ENCODE results near the gene TMOD1. TPM values are rescaled to one million over a fixed set of nuclear protein-coding genes. Genes with fewer than 3 reads are reported as not detected.

Gene TMOD1
- total RNA-seq, 1 experiment from 2014 or later, result 0.55 TPM

- Histone ChIP-seq H3K4me3 (no peak overlapping the region), H3K4me1 (no peaks in the 10 kb centered on the region; the same call in 1 of the 2 replicates), H3K36me3 (no peaks in the 10 kb centered on the region), H3K27me3 (no peaks in the 10 kb centered on the region; the same call in none of the 2 replicates), H3K27ac (no peak overlapping the region), H3K9me3 (replicated peaks) (no peaks in the 10 kb centered on the region)
- no peak for DNase-seq
These were observed 55.5 kb downstream of the TMOD1 start for GRCh38 chr9:97556721-97557605.

DNA sequence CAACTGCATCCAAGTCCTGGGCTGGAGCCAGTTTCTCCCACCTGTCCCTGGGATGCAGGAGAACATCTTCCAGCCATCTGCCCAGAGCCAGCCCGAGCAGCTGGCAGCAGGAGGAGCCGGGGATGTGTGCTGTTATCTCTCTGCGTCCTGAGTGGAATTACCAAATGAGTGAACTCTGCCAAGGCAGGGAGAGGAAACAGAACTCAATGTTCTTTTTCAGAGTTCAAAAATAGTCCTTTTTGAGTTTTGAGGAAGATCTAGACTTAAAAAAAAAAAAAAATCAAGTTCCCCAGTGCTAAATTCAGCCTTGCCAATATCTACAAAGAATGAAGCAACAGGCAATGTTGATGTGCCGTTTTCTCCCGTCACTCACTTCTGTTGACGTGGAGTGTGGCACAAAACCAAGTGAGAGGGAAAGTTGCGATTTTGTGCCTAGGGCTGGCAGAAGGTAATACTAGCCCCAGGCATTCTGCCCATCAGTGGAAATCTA, 56.2 kb downstream of the TMOD1 start:
- no peaks in the 10 kb centered on the region for H3K36me3 ChIP-seq

DNA sequence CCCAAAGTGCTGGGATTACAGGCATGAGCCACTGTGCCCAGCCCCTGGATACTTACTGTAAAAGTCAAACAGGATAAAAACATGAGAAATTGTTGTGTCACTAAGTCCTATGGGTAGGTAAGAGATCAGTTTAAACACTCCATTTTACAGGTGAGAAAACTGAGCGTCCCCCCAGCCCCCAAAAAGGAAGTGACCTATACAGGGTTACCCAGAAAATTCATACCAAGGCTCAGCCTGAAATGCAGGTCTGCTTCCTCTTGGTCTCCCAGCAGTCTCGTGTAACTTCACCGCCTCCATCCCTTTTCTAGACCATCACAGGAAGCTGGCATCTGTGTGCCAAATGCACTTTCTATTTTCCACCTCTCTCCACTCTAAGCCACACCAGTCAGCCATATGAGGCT, 57.2 kb downstream of the TMOD1 start:
- Histone ChIP-seq H3K4me1 (no peaks in the 10 kb centered on the region; the same call in 1 of the 2 replicates), H3K27ac (no peak overlapping the region), H3K27me3 (no peaks in the 10 kb centered on the region; the same call in none of the 2 replicates), H3K9me3 (replicated peaks) (no peaks in the 10 kb centered on the region), H3K4me3 (no peak overlapping the region), H3K36me3 (no peaks in the 10 kb centered on the region)
- DNase-seq, result no peak

More for the DNA sequence above, 56.2 kb downstream of the TMOD1 start:
- H3K4me3 ChIP-seq, result no peak overlapping the region
- DNase-seq, result no peak
- no peaks in the 10 kb centered on the region; the same call in none of the 2 replicates for H3K27me3 ChIP-seq
- no peaks in the 10 kb centered on the region for H3K9me3 ChIP-seq (replicated peaks)
- H3K4me1 ChIP-seq, result no peaks in the 10 kb centered on the region; the same call in 1 of the 2 replicates
- no peak overlapping the region for H3K27ac ChIP-seq

GRCh38 chr9:97559111-97559514, 57.6 kb downstream of the TMOD1 start:
- Histone ChIP-seq H3K36me3 (no peaks in the 10 kb centered on the region), H3K4me1 (no peaks in the 10 kb centered on the region; the same call in 1 of the 2 replicates), H3K27ac (no peak overlapping the region), H3K4me3 (no peak overlapping the region), H3K27me3 (no peaks in the 10 kb centered on the region; the same call in none of the 2 replicates), H3K9me3 (replicated peaks) (no peaks in the 10 kb centered on the region)
- no peak for DNase-seq

DNA sequence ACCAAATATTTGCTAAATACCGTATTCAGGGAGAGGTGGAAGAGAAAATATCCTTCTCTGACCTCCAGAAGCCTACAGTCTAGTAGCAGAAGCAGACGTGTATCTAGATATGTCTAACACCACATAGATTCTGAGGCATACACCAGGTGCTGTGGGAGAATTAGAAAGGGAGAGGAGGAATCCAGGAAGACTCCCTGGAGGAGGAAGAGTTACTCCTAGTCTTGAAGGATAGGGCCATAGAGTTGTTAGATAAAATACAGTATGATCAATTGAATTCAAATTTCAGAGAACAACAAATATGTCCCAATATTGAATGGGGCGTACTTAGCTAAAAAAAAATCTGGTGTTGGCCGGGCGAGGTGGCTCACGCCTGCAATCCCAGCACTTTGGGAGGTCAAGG, 58.7 kb downstream of the TMOD1 start:
- no peak for DNase-seq
- no peak overlapping the region for H3K27ac ChIP-seq
- no peaks in the 10 kb centered on the region for H3K36me3 ChIP-seq
- H3K4me1 ChIP-seq, result peaks cover 6% of the 10 kb centered on the region; the same call in 1 of the 2 replicates
- no peaks in the 10 kb centered on the region; the same call in none of the 2 replicates for H3K27me3 ChIP-seq
- no peaks in the 10 kb centered on the region for H3K9me3 ChIP-seq (replicated peaks)
- H3K4me3 ChIP-seq, result no peak overlapping the region

GRCh38 chr9:97560851-97561250, 59.4 kb downstream of the TMOD1 start:
- no peaks in the 10 kb centered on the region for H3K36me3 ChIP-seq
- H3K27me3 ChIP-seq, result no peaks in the 10 kb centered on the region
- H3K27ac ChIP-seq, result no peak overlapping the region
- H3K4me1 ChIP-seq, result peaks cover 6% of the 10 kb centered on the region; the same call in 1 of the 2 replicates
- H3K4me3 ChIP-seq, result no peak overlapping the region
- no peaks in the 10 kb centered on the region for H3K9me3 ChIP-seq (replicated peaks)
- DNase-seq, result no peak

DNA sequence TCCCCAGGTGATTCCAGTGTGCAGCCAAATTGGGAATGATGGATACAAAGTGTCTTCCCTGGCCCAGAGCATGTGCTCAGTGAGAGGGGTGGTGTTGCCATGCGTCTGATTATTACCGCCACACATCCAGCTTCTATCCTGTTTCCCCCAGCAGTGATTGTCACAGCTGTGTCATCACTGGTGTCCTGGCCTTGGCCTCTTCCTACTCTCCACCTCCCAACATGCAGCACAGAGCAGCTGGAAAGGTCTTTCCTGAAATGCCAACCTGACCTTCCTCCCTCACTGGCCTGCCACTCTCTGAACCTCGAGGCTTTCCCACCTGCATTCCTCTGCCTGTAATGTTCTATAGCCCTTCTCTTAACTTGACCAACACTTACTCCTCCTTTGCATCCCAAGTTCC, 60.0 kb downstream of the TMOD1 start:
- H3K27ac ChIP-seq, result no peak overlapping the region
- peaks cover 6% of the 10 kb centered on the region; the same call in 1 of the 2 replicates for H3K4me1 ChIP-seq
- no peaks in the 10 kb centered on the region for H3K9me3 ChIP-seq (replicated peaks)
- H3K27me3 ChIP-seq, result no peaks in the 10 kb centered on the region
- DNase-seq, result no peak
- H3K36me3 ChIP-seq, result no peaks in the 10 kb centered on the region
- H3K4me3 ChIP-seq, result no peak overlapping the region

GRCh38 chr9:97562542-97562941, 61.1 kb downstream of the TMOD1 start:
- H3K36me3 ChIP-seq, result no peaks in the 10 kb centered on the region
- no peak for DNase-seq
- H3K27ac ChIP-seq, result no peak overlapping the region
- H3K4me1 ChIP-seq, result peaks cover 6% of the 10 kb centered on the region; the same call in 1 of the 2 replicates
- H3K27me3 ChIP-seq, result no peaks in the 10 kb centered on the region
- no peak overlapping the region for H3K4me3 ChIP-seq
- H3K9me3 ChIP-seq (replicated peaks), result no peaks in the 10 kb centered on the region

- no peak for DNase-seq
- Histone ChIP-seq H3K27ac (no peak overlapping the region), H3K4me1 (peaks cover 6% of the 10 kb centered on the region; the same call in 1 of the 2 replicates), H3K27me3 (no peaks in the 10 kb centered on the region), H3K36me3 (no peaks in the 10 kb centered on the region), H3K9me3 (replicated peaks) (no peaks in the 10 kb centered on the region), H3K4me3 (no peak overlapping the region)
These were observed 62.1 kb downstream of the TMOD1 start for GRCh38 chr9:97563458-97564135.

DNA sequence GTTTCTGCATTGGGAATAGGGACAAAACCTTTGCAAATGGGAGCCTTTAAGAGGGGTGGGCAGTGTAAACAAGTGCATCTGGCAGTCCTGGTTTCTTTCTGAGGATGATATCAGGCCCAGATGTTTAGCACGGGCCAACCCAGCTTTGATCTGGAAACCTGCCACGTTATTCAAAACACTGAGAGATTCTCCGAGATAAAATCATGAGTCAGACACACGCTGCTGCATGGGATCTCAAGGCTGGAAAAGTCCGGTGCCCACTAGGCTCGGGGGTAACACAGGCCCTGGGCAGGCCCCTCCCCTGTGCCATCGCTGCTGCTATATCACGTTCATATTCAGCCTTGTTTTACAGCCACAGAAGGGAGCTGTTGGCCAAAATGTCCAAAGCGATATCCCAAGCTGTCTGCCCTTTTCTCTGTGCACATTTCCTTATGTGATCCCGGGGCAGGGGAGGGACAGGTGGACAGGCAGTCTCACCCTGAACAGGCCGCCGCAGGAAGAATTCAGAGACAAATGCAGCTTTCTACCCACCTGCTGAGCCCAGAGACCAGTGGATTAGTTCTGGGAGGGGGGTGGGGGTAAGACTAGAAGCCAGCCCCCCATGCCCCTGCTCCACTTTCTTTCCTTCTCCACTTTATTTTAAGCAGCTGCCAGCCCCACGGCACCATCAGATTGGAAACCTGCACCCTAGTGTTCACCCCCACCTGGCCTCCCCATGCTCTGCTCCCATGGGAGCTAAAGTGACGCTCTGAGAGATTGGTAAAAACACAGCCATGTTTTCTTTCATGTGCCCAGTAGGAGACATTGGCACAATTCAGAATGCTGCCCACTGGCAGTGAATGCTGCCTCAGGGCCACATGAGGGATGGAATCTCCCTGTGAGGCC, 63.1 kb downstream of the TMOD1 start:
- Histone ChIP-seq H3K9me3 (replicated peaks) (no peaks in the 10 kb centered on the region), H3K36me3 (no peaks in the 10 kb centered on the region), H3K27me3 (no peaks in the 10 kb centered on the region), H3K27ac (no peak overlapping the region), H3K4me1 (peaks cover 6% of the 10 kb centered on the region; the same call in 1 of the 2 replicates), H3K4me3 (no peak overlapping the region)
- DNase-seq, result peak; percentile 15 to 39

DNA sequence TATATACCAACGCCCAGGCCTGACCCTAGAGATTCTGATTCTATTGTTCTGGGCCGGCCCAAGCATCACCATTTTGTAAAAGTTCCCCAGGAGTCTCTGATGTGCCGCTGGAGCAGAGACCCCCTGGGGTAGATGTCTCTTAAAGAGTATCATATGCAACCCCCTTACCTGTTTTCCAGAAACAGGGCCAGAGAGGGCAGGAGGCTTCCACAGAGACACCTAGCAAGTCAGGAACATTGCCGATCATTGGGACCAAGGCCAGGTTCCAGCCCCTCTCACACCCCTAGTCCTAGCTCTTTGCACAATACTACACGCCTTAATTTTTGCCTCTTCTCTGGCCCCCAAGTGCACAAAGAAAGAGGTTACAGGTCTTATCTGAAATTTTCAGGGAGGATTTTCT, 63.8 kb downstream of the TMOD1 start:
- H3K9me3 ChIP-seq (replicated peaks), result no peaks in the 10 kb centered on the region
- H3K27ac ChIP-seq, result no peak overlapping the region
- H3K36me3 ChIP-seq, result no peaks in the 10 kb centered on the region
- H3K27me3 ChIP-seq, result no peaks in the 10 kb centered on the region
- no peak for DNase-seq
- peaks cover 6% of the 10 kb centered on the region; the same call in 1 of the 2 replicates for H3K4me1 ChIP-seq
- H3K4me3 ChIP-seq, result no peak overlapping the region

DNA sequence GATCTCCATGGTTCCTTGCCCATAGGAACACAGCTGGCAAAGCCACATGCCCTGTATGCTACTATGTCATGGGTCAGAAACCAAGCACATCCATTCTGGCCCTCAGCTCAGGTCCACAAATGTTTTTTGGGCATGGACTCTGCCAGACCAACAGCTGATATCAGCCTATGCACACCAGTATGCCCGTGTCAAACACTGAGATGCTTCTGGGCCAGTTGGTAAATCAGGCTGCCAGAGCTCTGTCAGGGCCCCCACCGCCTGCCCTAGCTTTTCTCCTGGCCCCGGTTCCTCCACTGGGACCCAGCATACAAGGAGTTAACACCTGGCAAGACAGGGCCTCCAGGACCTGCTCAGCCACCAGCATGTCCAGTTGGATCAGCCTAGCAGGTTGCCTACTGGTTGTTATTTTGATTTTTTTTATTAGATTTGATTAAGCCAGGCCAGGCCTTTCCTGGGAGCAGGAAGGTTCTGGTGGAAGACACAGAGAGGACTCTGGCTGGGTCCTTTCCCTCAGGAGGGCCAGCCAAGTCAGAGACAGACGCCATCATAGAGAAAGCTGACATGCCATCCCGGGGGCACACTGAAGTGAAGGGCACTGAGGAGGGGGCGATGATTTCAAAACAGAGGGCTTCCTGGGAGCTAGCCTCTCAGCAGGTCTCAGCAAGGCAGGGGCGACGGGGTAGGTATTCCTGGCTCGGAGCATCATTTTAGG, 65.9 kb downstream of the TMOD1 start:
- no peak for DNase-seq
- Histone ChIP-seq H3K4me3 (no peak overlapping the region), H3K27ac (no peak overlapping the region), H3K4me1 (peaks cover 6% of the 10 kb centered on the region; the same call in 1 of the 2 replicates), H3K9me3 (replicated peaks) (no peaks in the 10 kb centered on the region), H3K27me3 (no peaks in the 10 kb centered on the region), H3K36me3 (no peaks in the 10 kb centered on the region)

DNA sequence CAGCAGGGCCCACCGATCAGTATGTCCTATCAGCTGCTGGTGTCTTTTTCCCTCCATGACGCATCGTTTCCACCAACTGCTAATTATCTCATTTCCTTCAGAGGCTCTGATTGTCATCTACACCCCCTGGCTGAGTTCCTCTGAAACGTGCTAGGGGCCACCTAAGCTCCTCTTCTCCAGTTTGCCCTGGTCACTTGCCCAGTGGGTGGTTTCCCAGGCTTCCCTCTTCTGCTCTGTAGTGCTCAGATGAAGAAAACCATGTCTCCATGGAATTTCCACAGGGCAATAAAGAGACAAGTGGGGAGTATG, 66.4 kb downstream of the TMOD1 start:
- peaks cover 6% of the 10 kb centered on the region; the same call in 1 of the 2 replicates for H3K4me1 ChIP-seq

More for the DNA sequence above, 66.4 kb downstream of the TMOD1 start:
- Histone ChIP-seq H3K4me3 (no peak overlapping the region), H3K9me3 (replicated peaks) (no peaks in the 10 kb centered on the region), H3K27me3 (no peaks in the 10 kb centered on the region), H3K36me3 (no peaks in the 10 kb centered on the region), H3K27ac (no peak overlapping the region)
- peak in 1 of 2 experiments; percentile 12 for DNase-seq
